AG10803 (cell line): ENCODE data around the gene RANBP3L.

Experiments used
- DNase-seq: peaks from one replicate; pipeline ENCODE4 v3.0.0; 2010; ENCODE audit warnings: low read depth
- H3K4me3 ChIP-seq: 2 replicates; pipeline ENCODE4 v1.5.1; 2011; ENCODE audit warnings: mild to moderate bottlenecking, low read length, control low read depth
- CTCF ChIP-seq: conservative IDR thresholded peaks from 2 replicates; pipeline ENCODE4 v1.5.1; 2011; ENCODE audit warnings: mild to moderate bottlenecking, low read length, control low read depth, inconsistent platforms

Gene RANBP3L

DNA sequence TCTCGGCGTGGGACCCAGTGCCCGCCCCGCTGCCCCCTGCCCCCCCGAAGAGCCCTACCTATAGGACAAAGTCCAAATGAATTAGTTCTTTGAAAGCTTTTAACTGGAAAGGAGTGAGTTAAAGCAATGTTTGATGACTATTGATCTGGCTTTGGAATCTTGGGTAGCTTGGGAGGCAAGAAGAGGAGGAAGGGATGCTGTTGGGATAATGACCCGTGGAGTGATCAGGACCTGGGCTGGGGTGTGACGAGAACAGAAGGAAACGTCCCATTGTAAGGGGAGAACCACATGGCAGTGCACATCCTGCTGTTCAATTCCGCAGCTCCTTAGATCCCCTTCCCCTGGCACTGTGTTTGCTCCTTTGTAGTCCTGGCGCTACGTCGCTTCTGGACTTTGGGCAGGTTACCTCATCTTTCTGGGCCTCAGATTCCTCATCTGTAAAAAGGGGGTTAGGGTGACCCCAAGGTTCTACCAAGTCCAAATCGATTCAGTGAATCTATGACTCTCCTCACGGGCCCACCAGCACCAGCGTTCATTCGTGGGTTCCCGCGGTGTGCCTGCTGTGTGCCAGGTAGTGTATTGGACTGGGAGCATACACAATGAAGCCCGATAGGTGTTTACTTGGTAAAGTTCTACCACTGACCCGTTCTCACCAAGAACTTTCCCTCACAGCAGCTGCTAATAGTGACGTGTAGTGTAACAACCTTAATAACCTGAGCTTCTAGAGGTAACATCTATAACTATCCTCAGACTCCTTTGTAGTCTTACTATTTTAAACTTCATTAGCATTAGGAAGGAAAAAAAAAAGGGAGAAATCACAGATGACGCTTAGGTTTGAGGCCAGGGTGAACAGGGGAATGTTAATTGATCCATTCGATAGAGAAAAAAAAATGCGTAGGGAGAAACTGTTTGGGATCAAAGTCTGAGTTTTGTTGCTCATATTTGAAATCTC, 58.9 kb downstream of the RANBP3L start:
- TF ChIP-seq CTCF, result no peak
- no peak for DNase-seq
- H3K4me3 ChIP-seq, result peak overlapping the region; percentile 77

DNA sequence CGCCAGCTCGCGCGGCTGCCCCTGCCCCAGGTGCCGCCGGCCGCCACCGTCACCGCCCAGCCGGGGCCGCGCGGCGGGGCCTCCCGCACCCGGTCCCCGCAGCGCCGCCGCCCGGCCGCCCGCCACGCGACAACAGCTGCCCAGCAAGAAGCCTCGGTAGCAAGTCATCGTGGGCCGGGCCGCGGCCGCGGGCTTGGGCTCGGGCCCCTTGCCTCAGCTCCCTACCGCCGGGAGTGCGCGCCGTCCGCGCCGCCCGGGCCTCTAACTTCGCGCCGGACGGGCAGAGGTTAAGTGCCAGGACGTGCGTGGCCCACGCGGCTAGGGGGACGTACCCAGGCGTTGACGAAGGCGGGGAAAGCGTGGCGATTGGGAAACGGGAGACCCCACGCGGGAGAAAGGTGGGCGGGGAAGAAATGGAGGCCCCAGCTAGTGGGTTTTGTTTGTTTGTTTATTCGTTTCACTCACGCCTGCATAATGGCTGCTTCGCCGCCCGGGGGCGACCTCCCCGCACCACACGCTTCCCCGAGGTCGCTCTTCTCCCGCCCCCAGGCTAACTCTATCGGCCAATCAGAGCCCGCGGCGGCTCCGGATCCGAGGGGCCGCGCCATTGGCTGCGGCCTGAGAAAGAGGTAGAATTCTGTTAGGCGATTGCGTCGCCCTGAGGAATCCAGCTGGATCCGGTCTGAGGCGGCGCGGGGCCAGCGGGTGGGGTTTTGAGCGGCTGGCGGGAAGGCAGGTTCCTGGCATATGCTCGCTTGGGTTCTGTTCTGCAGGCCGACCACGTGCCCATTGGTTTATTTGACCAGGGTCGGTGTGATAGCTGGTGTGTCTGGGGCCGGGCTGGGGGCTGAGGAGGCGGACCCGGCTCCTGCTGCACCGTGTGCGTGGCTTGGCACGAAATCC, 59.8 kb downstream of the RANBP3L start, which contains the start of gene NADK2:
TSS of gene NADK2 (minus strand) at position 295 of the 903 bp plus-strand sequence. CDS start at position 168, 127 bp downstream.
- H3K4me3 ChIP-seq, result peak within 1 kb of the TSS; percentile 77
- TF ChIP-seq CTCF, result peak; percentile 62
- peak; percentile 96 for DNase-seq

DNA sequence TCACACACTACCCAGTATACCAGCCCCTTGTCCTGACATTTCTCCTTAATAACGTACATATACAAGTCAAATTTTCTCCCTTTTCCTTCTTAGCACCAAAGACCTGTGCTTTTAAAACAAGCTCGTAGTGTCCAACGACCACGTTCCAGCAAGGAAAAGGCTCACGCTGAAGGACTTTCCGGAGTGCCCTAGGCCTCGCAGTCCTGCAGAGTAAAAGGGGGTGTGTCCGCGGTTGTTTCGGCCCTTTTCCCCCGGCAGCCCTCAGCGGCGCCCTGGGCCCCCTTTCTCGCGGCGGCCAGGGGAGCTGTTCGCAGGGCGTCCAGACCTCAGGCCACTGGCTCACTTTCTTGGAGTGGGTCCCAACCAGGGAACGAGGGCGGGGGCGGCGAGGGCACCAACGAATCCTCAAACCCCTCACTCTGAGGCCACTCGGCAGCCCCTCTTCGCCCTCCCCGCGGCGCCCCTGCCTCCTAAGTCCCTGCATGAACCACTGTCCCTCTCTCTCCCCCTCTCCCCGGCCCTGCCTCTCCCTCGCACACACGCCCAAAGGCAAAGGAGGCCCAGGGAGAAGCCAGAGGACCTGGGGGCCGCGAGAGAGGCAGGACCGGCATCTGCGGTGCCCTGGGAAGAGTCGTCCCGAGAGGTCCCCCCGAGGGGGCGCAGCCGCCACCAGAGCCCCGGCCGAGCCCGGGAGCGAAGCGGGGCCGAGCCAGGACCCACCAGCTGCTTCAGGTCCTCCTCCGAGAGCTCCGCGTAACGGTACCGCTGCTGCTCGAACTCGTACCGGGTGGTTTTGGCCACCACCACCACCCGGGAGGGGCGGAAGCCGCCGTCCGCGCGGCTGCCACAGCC, 60.7 kb downstream of the RANBP3L start:
- H3K4me3 ChIP-seq, result peak overlapping the region; percentile 77
- no peak for TF ChIP-seq CTCF
- peak; percentile 56 for DNase-seq

- no peak for DNase-seq
- peak overlapping the region; percentile 77 for H3K4me3 ChIP-seq
- no peak for TF ChIP-seq CTCF
Observed at GRCh38 chr5:36239370-36240293, 62.1 kb downstream of the RANBP3L start.

DNA sequence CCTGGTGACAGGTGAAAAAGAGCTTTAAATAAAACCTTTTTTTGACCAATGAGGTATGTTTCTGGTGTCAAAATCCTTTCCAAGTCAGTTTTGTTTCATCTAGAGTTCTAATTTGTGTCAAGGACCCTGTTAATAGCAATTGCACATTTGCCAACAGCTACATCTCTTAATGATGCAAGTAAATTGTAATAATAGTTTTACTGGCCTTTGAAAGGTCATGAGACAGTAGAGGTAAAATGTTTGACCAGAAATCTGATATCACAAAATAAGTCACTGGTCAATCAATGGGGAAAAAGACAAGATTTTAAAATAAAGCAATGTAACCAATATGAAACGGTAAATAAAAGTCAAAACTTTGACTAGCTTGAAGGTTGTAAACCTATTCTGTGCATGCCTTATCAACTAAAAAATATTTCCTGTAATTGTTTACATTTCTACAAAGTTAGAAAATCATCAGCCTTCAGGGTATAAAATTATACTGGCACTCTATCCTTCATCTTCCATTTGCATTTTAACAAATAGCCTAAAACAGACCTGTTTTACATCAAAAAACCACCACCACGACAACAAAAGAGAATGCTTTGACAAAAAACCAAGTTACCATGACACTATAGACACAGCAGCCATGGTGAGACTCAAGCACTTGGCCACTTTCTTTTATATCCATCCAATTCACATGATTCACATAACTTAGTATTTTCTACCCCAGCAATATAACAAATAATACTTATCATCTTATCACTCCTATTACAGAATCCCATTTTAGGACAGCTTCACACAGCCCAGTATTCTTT, 63.0 kb downstream of the RANBP3L start:
- no peak overlapping the region for H3K4me3 ChIP-seq
- TF ChIP-seq CTCF, result no peak
- no peak for DNase-seq
